ENCODE results near the gene PLD4.
"Not testable (repeated sequence)": the region's sequence is repeated elsewhere in the genome, so short reads cannot be mapped to it uniquely, and the experiment has no call there.

PLD4 gene

GRCh38 chr14:104942586-104942985, 17.9 kb downstream of the PLD4 start:
- DNase-seq = no peak

DNA sequence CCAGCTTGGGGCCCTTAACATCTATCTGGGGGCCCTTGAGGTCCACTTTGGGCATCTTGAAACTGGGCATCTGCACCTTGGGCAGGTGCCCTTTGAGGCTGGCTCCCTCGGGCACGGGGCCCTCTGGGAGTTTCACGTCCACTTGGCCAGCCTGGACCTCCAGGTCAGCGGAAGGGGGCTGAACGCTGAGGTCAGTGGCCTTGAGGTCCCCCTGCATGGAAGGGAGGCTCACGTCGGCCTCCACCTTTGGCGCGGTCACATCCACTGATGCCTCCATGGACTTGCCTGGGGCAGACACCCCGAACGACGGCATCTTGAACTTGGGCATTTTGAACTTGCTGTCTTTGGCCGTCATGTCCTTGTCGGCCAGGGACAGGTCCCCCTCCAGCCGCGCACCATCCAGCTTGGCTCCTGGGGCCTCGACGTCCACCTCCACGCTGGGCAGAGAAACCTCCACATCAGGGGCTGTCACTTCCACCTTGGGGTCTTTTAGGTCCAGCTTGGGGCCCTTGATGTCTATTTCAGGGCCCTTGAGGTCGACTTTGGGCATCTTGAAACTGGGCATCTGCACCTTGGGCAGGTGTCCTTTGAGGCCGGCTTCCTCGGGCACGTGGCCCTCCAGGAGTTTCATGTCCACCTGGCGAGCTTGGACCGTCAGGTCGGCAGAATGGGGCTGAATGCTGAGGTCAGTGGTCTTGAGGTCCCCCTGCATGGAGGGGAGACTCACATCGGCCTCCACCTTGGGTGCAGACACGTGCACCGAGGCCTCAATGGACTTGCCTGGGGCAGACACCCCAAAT, 18.7 kb downstream of the PLD4 start:
- not testable (repeated sequence) for DNase-seq

DNA sequence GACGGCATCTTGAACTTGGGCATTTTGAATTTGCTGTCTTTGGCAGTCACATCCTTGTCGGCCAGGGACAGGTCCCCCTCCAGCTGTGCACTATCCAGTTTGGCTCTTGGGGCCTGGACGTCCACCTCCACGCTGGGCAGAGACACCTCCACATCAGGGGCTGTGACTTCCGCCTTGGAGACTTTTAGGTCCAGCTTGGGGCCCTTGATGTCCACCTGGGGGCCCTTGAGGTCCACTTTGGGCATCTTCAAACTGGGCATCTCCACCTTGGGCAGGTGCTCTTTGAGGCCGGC, 19.3 kb downstream of the PLD4 start:
- not testable (repeated sequence) for DNase-seq

DNA sequence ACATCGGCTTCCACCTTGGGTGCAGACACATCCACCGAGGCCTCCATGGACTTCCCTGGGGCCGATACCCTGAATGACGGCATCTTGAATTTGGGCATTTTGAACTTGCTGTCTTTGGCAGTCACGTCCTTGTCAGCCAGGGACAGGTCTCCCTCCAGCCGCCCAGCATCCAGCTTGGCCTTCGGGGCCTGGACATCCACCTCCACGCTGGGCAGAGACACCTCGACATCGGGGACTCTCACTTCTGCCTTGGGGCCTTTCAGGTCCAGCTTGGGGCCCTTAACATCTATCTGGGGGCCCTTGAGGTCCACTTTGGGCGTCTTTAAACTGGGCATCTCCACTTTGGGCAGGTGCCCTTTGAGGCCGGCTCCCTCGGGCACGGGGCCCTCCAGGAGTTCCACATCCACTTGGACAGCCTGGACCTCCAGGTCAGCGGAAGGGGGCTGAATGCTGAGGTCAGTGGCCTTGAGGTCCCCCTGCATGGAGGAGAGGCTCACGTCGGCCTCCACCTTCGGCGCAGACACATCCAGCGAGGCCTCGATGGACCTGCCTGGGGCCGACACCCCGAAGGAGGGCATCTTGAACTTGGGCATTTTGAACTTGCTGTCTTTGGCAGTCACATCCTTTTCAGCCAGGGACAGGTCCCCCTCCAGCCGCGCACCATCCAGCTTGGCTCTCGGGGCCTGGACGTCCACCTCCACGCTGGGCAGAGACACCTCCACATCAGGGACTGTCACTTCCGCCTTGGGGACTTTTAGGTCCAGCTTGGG, 19.9 kb downstream of the PLD4 start:
- DNase-seq = not testable (repeated sequence)

- DNase-seq = not testable (repeated sequence)
Observed at GRCh38 chr14:104945266-104945665, 20.6 kb downstream of the PLD4 start.

GRCh38 chr14:104945986-104946965, 21.6 kb downstream of the PLD4 start:
- not testable (repeated sequence) for DNase-seq

DNA sequence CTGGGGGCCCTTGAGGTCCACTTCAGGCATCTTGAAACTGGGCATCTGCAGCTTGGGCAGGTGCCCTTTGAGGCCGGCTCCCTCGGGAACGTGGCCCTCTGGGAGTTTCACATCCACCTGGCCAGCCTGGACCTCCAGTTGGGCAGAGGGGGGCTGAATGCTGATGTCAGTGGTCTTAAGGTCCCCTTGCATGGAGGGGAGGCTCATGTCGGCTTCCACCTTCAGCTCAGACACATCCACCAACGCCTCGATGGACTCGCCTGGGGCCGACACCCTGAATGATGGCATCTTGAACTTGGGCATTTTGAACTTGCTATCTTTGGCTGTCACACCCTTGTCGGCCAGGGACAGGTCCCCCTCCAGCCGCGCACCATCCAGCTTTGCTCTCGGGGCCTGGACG, 22.5 kb downstream of the PLD4 start:
- DNase-seq = not testable (repeated sequence)

DNA sequence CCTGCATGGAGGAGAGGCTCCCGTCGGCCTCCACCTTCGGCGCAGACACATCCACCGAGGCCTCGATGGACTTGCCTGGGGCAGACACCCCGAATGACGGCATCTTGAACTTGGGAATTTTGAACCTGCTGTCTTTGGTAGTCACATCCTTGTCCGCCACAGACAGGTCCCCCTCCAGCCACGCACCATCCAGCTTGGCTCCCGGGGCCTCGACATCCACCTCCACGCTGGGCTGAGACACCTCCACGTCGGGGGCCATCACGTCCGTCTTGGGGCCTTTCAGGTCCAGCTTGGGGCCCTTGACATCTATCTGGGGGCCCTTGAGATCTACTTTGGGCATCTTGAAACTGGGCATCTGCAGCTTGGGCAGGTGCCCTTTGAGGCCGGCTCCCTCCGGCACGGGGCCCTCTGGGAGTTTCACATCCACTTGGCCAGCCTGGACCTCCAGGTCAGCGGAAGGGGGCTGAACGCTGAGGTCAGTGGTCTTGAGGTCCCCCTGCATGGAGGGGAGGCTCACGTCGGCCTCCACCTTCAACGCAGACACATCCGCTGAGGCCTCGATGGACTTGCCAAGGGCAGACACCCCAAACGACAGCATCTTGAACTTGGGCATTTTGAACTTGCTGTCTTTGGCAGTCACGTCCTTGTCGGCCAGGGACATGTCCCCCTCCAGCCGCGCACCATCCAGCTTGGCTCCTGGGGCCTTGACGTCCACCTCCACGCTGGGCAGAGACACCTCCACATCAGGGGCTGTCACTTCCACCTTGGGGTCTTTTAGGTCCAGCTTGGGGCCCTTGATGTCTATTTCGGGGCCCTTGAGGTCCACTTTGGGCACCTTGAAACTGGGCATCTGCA, 23.4 kb downstream of the PLD4 start:
- not testable (repeated sequence) for DNase-seq

DNA sequence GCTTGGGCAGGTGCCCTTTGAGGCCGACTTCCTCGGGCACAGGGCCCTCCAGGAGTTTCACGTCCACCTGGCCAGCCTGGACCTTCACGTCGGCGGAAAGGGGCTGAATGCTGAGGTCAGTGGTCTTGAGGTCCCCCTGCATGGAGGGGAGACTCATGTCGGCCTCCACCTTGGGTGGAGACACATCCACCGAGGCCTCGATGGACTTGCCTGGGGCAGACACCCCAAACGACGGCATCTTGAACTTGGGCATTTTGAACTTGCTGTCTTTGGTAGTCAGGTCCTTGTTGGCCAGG, 24.0 kb downstream of the PLD4 start:
- no peak for DNase-seq

GRCh38 chr14:104949406-104949955, 24.8 kb downstream of the PLD4 start:
- not testable (repeated sequence) for DNase-seq

DNA sequence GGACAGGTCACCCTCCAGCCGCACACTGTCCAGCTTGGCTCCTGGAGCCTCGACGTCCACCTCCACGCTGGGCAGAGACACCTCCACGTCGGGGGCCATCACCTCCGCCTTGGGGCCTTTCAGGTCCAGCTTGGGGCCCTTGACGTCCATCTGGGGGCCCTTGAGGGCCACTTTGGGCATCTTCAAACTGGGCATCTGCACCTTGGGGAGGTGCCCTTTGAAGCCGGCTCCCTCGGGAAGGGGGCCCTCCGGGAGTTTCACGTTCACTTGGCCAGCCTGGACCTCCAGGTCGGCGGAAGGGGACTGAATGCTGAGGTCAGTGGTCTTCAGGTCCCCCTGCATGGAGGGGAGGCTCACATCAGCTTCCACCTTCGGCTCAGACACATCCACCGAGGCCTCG, 25.3 kb downstream of the PLD4 start:
- no peak for DNase-seq

DNA sequence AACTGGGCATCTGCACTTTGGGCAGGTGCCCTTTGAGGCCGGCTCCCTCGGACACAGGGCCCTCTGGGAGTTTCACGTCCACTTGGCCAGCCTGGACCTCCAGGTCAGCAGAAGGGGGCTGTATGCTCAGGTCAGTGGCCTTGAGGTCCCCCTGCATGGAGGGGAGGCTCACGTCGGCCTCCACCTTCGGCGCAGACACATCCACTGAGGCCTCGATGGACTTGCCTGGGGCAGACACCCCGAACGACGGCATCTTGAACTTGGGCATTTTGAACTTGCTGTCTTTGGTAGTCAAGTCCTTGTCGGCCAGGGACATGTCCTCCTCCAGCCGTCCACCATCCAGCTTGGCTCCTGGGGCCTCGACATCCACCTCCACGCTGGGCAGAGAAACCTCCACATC, 26.0 kb downstream of the PLD4 start:
- DNase-seq = not testable (repeated sequence)

DNA sequence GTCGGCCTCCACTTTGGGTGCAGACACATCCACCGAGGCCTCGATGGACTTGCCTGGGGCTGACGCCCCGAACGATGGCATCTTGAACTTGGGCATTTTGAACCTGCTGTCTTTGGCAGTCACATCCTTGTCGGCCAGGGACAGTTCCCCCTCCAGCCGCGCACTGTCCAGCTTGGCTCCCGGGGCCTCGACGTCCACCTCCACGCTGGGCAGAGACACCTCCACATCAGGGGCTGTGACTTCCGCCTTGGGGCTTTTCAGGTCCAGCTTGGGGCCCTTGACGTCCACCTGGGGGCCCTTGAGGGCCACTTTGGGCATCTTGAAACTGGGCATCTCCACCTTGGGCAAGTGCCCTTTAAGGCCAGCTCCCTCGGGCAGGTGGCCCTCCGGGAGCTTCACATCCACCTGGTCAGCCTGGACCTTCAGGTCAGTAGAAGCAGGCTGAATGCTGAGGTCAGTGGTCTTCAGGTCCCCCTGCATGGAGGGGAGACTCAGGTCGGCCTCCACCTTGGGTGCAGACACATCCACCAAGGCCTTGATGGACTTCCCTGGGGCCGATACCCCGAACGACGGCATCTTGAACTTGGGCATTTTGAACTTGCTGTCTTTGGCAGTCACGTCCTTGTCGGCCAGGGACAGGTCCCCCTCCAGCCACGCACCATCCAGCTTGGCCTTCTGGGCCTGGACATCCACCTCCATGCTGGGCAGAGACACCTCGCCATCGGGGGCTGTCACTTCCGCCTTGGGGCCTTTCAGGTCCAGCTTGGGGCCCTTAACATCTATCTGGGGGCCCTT, 27.4 kb downstream of the PLD4 start:
- not testable (repeated sequence) for DNase-seq

- no peak for DNase-seq
Observed at GRCh38 chr14:104953097-104953496, 28.4 kb downstream of the PLD4 start.

GRCh38 chr14:104953896-104954656, 29.4 kb downstream of the PLD4 start:
- no peak for DNase-seq

GRCh38 chr14:104954746-104955395, 30.2 kb downstream of the PLD4 start:
- DNase-seq = no peak

- no peak for DNase-seq
Observed at GRCh38 chr14:104955396-104955770, 30.7 kb downstream of the PLD4 start.

GRCh38 chr14:104956290-104956890, 31.7 kb downstream of the PLD4 start:
- DNase-seq = no peak
